ENCODE data around the gene KSR1.

Gene KSR1

GRCh38 chr17:27554152-27554551 lies 97.9 kb downstream of the KSR1 start:
- H3K9ac ChIP-seq (ENCODE audit: low read length) = no peak overlapping the region
- no peak overlapping the region for H3K27ac ChIP-seq (ENCODE audit: low read depth, low read length)
- no peaks in the 10 kb centered on the region for H3K4me1 ChIP-seq (ENCODE audit: control insufficient read depth, insufficient read depth, low read length)
- H3K4me3 ChIP-seq (ENCODE audit: low read length) = no peak overlapping the region
- no peaks in the 10 kb centered on the region for H3K27me3 ChIP-seq (ENCODE audit: control insufficient read depth, insufficient read depth, low read length)
- no peaks in the 10 kb centered on the region for H3K36me3 ChIP-seq (ENCODE audit: control insufficient read depth, insufficient read depth, low read length)

- no peak overlapping the region for H3K4me3 ChIP-seq (ENCODE audit: low read length)
- peaks cover 4% of the 10 kb centered on the region for H3K4me1 ChIP-seq (ENCODE audit: control insufficient read depth, insufficient read depth, low read length)
- H3K27ac ChIP-seq (ENCODE audit: low read depth, low read length) = no peak overlapping the region
- no peaks in the 10 kb centered on the region for H3K27me3 ChIP-seq (ENCODE audit: control insufficient read depth, insufficient read depth, low read length)
- no peak overlapping the region for H3K9ac ChIP-seq (ENCODE audit: low read length)
- no peaks in the 10 kb centered on the region for H3K36me3 ChIP-seq (ENCODE audit: control insufficient read depth, insufficient read depth, low read length)
Observed at GRCh38 chr17:27554911-27555310, 98.7 kb downstream of the KSR1 start.

GRCh38 chr17:27555339-27555738 lies 99.1 kb downstream of the KSR1 start:
- Histone ChIP-seq H3K4me3 (ENCODE audit: low read length) (no peak overlapping the region), H3K27me3 (ENCODE audit: control insufficient read depth, insufficient read depth, low read length) (no peaks in the 10 kb centered on the region), H3K9ac (ENCODE audit: low read length) (no peak overlapping the region), H3K27ac (ENCODE audit: low read depth, low read length) (no peak overlapping the region), H3K36me3 (ENCODE audit: control insufficient read depth, insufficient read depth, low read length) (no peaks in the 10 kb centered on the region), H3K4me1 (ENCODE audit: control insufficient read depth, insufficient read depth, low read length) (peaks cover 6% of the 10 kb centered on the region)

GRCh38 chr17:27558341-27558740 lies 102.1 kb downstream of the KSR1 start:
- Histone ChIP-seq H3K4me3 (ENCODE audit: low read length) (no peak overlapping the region), H3K36me3 (ENCODE audit: control insufficient read depth, insufficient read depth, low read length) (no peaks in the 10 kb centered on the region), H3K4me1 (ENCODE audit: control insufficient read depth, insufficient read depth, low read length) (peaks cover 6% of the 10 kb centered on the region), H3K27me3 (ENCODE audit: control insufficient read depth, insufficient read depth, low read length) (no peaks in the 10 kb centered on the region), H3K9ac (ENCODE audit: low read length) (no peak overlapping the region), H3K27ac (ENCODE audit: low read depth, low read length) (no peak overlapping the region)

GRCh38 chr17:27558842-27559505 lies 102.7 kb downstream of the KSR1 start:
- H3K9ac ChIP-seq (ENCODE audit: low read length) = no peak overlapping the region
- H3K27me3 ChIP-seq (ENCODE audit: control insufficient read depth, insufficient read depth, low read length) = no peaks in the 10 kb centered on the region
- no peak overlapping the region for H3K27ac ChIP-seq (ENCODE audit: low read depth, low read length)
- H3K4me3 ChIP-seq (ENCODE audit: low read length) = no peak overlapping the region
- H3K4me1 ChIP-seq (ENCODE audit: control insufficient read depth, insufficient read depth, low read length) = peaks cover 6% of the 10 kb centered on the region
- H3K36me3 ChIP-seq (ENCODE audit: control insufficient read depth, insufficient read depth, low read length) = no peaks in the 10 kb centered on the region

- Histone ChIP-seq H3K27me3 (ENCODE audit: control insufficient read depth, insufficient read depth, low read length) (no peaks in the 10 kb centered on the region), H3K36me3 (ENCODE audit: control insufficient read depth, insufficient read depth, low read length) (no peaks in the 10 kb centered on the region), H3K9ac (ENCODE audit: low read length) (no peak overlapping the region), H3K4me3 (ENCODE audit: low read length) (peak overlapping the region; percentile 33), H3K4me1 (ENCODE audit: control insufficient read depth, insufficient read depth, low read length) (peaks cover 6% of the 10 kb centered on the region), H3K27ac (ENCODE audit: low read depth, low read length) (no peak overlapping the region)
Observed at GRCh38 chr17:27559506-27560481, 103.5 kb downstream of the KSR1 start.

- Histone ChIP-seq H3K9ac (ENCODE audit: low read length) (no peak overlapping the region), H3K4me3 (ENCODE audit: low read length) (no peak overlapping the region), H3K27ac (ENCODE audit: low read depth, low read length) (no peak overlapping the region), H3K4me1 (ENCODE audit: control insufficient read depth, insufficient read depth, low read length) (peaks cover 6% of the 10 kb centered on the region), H3K27me3 (ENCODE audit: control insufficient read depth, insufficient read depth, low read length) (no peaks in the 10 kb centered on the region), H3K36me3 (ENCODE audit: control insufficient read depth, insufficient read depth, low read length) (no peaks in the 10 kb centered on the region)
Observed at GRCh38 chr17:27560668-27561067, 104.4 kb downstream of the KSR1 start.

GRCh38 chr17:27562777-27563455 lies 106.7 kb downstream of the KSR1 start:
- Histone ChIP-seq H3K27ac (ENCODE audit: low read depth, low read length) (no peak overlapping the region), H3K4me3 (ENCODE audit: low read length) (no peak overlapping the region), H3K9ac (ENCODE audit: low read length) (no peak overlapping the region), H3K27me3 (ENCODE audit: control insufficient read depth, insufficient read depth, low read length) (no peaks in the 10 kb centered on the region), H3K4me1 (ENCODE audit: control insufficient read depth, insufficient read depth, low read length) (peaks cover 6% of the 10 kb centered on the region), H3K36me3 (ENCODE audit: control insufficient read depth, insufficient read depth, low read length) (no peaks in the 10 kb centered on the region)

- H3K36me3 ChIP-seq (ENCODE audit: control insufficient read depth, insufficient read depth, low read length) = no peaks in the 10 kb centered on the region
- H3K27me3 ChIP-seq (ENCODE audit: control insufficient read depth, insufficient read depth, low read length) = no peaks in the 10 kb centered on the region
- no peak overlapping the region for H3K4me3 ChIP-seq (ENCODE audit: low read length)
- H3K9ac ChIP-seq (ENCODE audit: low read length) = no peak overlapping the region
- H3K27ac ChIP-seq (ENCODE audit: low read depth, low read length) = no peak overlapping the region
- peaks cover 6% of the 10 kb centered on the region for H3K4me1 ChIP-seq (ENCODE audit: control insufficient read depth, insufficient read depth, low read length)
Observed at GRCh38 chr17:27563532-27563931, 107.3 kb downstream of the KSR1 start.

GRCh38 chr17:27564463-27564862 lies 108.2 kb downstream of the KSR1 start:
- Histone ChIP-seq H3K27me3 (ENCODE audit: control insufficient read depth, insufficient read depth, low read length) (no peaks in the 10 kb centered on the region), H3K4me1 (ENCODE audit: control insufficient read depth, insufficient read depth, low read length) (peaks cover 6% of the 10 kb centered on the region), H3K27ac (ENCODE audit: low read depth, low read length) (no peak overlapping the region)

GRCh38 chr17:27565874-27566670 lies 109.8 kb downstream of the KSR1 start:
- no peak overlapping the region for H3K27ac ChIP-seq (ENCODE audit: low read depth, low read length)
- H3K27me3 ChIP-seq (ENCODE audit: control insufficient read depth, insufficient read depth, low read length) = no peaks in the 10 kb centered on the region
- H3K4me3 ChIP-seq (ENCODE audit: low read length) = no peak overlapping the region
- H3K4me1 ChIP-seq (ENCODE audit: control insufficient read depth, insufficient read depth, low read length) = no peaks in the 10 kb centered on the region
- no peak overlapping the region for H3K9ac ChIP-seq (ENCODE audit: low read length)
- H3K36me3 ChIP-seq (ENCODE audit: control insufficient read depth, insufficient read depth, low read length) = no peaks in the 10 kb centered on the region

More at GRCh38 chr17:27564463-27564862, 108.2 kb downstream of the KSR1 start:
- H3K36me3 ChIP-seq (ENCODE audit: control insufficient read depth, insufficient read depth, low read length) = no peaks in the 10 kb centered on the region
- no peak overlapping the region for H3K4me3 ChIP-seq (ENCODE audit: low read length)
- no peak overlapping the region for H3K9ac ChIP-seq (ENCODE audit: low read length)
